Measurements from ENCODE around the gene ARID3B. TPM values are rescaled to one million over a fixed set of nuclear protein-coding genes. Genes with fewer than 3 reads are reported as not detected.

ARID3B gene
- total and polyA plus RNA-seq, 2 of the 4 experiments (the other 2 are of a cell fraction): 2.5 to 5.0 TPM

DNA sequence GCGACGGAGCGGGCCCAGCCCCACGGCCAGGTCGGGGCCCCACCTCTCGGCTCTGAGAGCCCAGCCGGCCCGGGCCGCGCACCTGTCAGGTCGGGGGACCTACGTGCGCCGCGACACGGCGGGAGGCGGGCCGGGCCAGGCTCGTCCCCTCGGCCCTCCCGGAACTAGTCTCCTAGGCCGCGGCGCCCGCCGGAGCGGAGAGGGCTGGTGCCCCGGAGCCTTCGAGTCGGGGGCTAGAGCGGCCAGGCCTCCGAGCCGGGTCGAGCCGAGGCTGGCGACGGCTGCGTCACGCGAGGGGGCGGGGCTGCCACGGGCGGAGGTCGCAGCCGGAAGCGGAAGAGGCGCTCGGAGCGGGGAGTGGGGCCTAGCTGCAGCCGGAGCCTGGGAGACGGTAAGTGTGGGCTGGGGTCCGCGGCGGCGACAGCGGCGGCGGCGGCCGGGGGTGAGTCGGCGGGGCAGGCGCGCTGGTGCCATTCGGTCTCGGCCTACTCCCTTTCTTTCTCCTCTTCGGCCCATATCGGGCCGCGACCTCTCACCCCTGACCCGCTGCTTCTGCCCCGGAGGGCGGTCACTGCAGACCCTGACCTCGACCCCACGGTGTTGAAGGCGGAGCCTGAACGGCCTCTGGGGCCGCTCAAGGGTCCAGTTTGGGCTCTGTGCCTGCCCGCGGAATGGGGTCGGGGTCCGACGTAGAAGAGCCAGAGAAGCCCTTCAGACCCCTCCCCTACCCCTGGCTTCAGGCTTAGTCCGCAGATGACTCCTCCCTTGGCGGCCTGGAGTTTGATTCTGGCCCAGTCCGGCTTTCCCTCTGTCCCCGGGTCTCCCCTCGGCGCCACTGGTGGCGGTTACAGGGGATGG, 74.7 kb downstream of the ARID3B start, which contains the start of gene CLK3 (continued):
- TF ChIP-seq, protein P1, sequence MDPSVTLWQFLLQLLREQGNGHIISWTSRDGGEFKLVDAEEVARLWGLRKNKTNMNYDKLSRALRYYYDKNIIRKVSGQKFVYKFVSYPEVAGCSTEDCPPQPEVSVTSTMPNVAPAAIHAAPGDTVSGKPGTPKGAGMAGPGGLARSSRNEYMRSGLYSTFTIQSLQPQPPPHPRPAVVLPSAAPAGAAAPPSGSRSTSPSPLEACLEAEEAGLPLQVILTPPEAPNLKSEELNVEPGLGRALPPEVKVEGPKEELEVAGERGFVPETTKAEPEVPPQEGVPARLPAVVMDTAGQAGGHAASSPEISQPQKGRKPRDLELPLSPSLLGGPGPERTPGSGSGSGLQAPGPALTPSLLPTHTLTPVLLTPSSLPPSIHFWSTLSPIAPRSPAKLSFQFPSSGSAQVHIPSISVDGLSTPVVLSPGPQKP (IDR thresholded peaks at IDR 0.05; ENCODE audit: borderline replicate concordance, low read depth, low read length): no peak

GRCh38 chr15:74616366-74616939, 75.4 kb downstream of the ARID3B start:
- peak overlapping the region; percentile 76 for H4K5ac ChIP-seq (ENCODE audit: low read depth, low read length)
- peak; percentile 63 for DNase-seq
- in situ Hi-C loops (cut with MboI; ENCODE audit: low sequenced_read_pairs) (no loop called here), dilution Hi-C loops (cut with HindIII; ENCODE audit: low sequenced_read_pairs, unreplicated experiment) (no loop called here), intact Hi-C loops (cut with micrococcal nuclease) (no loop called here)
- peak overlapping the region; percentile 97 for H2AFZ ChIP-seq (replicated peaks; ENCODE audit: low read length, poor library complexity)
- peak overlapping the region; percentile 22; the same call in 1 of the 2 replicates for H2BK120ac ChIP-seq (ENCODE audit: low read depth, low read length)
- H2BK5ac ChIP-seq (ENCODE audit: low read depth, low read length, poor library complexity, severe bottlenecking): peak overlapping the region; percentile 86
- H2BK15ac ChIP-seq (ENCODE audit: low read depth, low read length): no peak overlapping the region
- H2AK5ac ChIP-seq (ENCODE audit: low read depth, low read length): peak overlapping the region; percentile 97
- 4% methylated on average over 8 of the region's 18 CpGs; no CpG with 5 or more reads in 1 of the 2 experiments for WGBS, 2 experiments (ENCODE audit: extremely low coverage in 2 of 2, insufficient read length in 1 of 2)
- peak overlapping the region; percentile 46; the same call in 1 of the 2 replicates for H3K56ac ChIP-seq (ENCODE audit: extremely low read depth, insufficient read depth, low read length)
- no peak overlapping the region; the same call in 1 of the 2 replicates for H3K18ac ChIP-seq (ENCODE audit: low read depth, low read length)
- H4K20me1 ChIP-seq (ENCODE audit: insufficient read depth, low read length): peaks cover 54% of the 10 kb centered on the region
- 0 out of 2 replicates have a peak, but pooled peaks cover 2% of the 10 kb centered on the region for H3K9me1 ChIP-seq (ENCODE audit: insufficient read depth, low read length)
- H3K9me3 ChIP-seq (ENCODE audit: control insufficient read depth, insufficient read depth, low read length): no peaks in the 10 kb centered on the region
- no TSS peak for BruUV-seq (replicated peaks)
- peak overlapping the region; percentile 92 for H3K23ac ChIP-seq (ENCODE audit: low read depth, low read length)
- peak overlapping the region; percentile 93 for H3K4me3 ChIP-seq (ENCODE audit: insufficient read depth, low read depth, low read length)
- peak overlapping the region; percentile 90 for H3K14ac ChIP-seq (replicated peaks; ENCODE audit: low read depth, low read length)
- ChIA-PET CTCF (interaction anchor here (0.6 to 1.5 kb wide), 5 partner anchors 9 to 380 kb away, joined by 3 to 5 read pairs (median 3); no protein-coding TSS in a partner anchor), POLR2A (ENCODE audit: unreplicated experiment) (no interaction called here)
- H3K4ac ChIP-seq (ENCODE audit: low read depth, low read length): peak overlapping the region; percentile 92
- H2AK9ac ChIP-seq (replicated peaks; ENCODE audit: low read depth, low read length, poor library complexity): peak overlapping the region; percentile 100
- peak overlapping the region; percentile 77 for H3K27ac ChIP-seq (ENCODE audit: insufficient read depth, low read length)
- peaks cover 6% of the 10 kb centered on the region for H3K4me1 ChIP-seq (ENCODE audit: control insufficient read depth, insufficient read depth, low read length)
- H3K4me2 ChIP-seq (ENCODE audit: low read depth, low read length): peak overlapping the region; percentile 76
- peaks cover 9 to 56% of the 10 kb centered on the region in 2 experiments; a peak in 3 of 4 replicates for H3K79me1 ChIP-seq (ENCODE audit: low read depth in 1 of 2, low read length in 2 of 2)
- no peak overlapping the region for H2BK20ac ChIP-seq (ENCODE audit: low read depth, low read length)
- H3K36me3 ChIP-seq (ENCODE audit: control insufficient read depth, insufficient read depth, low read length): peaks cover 24% of the 10 kb centered on the region
- H3K27me3 ChIP-seq (ENCODE audit: control insufficient read depth, insufficient read depth, low read length): no peaks in the 10 kb centered on the region; the same call in 1 of the 2 replicates
- ATAC-seq (ENCODE audit: low read depth): no peak
- peak overlapping the region; percentile 89 to 95 for H4K8ac ChIP-seq (ENCODE audit: low read depth in 2 of 2, low read length in 2 of 2)
- H4K91ac ChIP-seq (ENCODE audit: insufficient read depth, low read depth, low read length): peak overlapping the region; percentile 91
- 0 out of 2 replicates have a peak, but pooled peaks have one; percentile 42 for TF ChIP-seq MAZ (IDR thresholded peaks at IDR 0.05; ENCODE audit: borderline replicate concordance, low read depth, low read length)
- no peak for TF ChIP-seq CHD1 (IDR thresholded peaks at IDR 0.05; ENCODE audit: low read depth, low read length)
- peak overlapping the region; percentile 97 for H3K9ac ChIP-seq (ENCODE audit: low read depth, low read length)

Measured in IMR-90 (cell line).